Uterus (tissue), 4 donors: ENCODE measurements around the gene ATP9B. TPM values are rescaled to one million over a fixed set of nuclear protein-coding genes. Genes with fewer than 3 reads are reported as not detected.
"Not testable (repeated sequence)": the region's sequence is repeated elsewhere in the genome, so short reads cannot be mapped to it uniquely, and the experiment has no call there.

ENCODE experiments used
- DNase-seq, 2 donors: peaks; one replicate each; pipeline ENCODE4 v3.0.0-alpha.2; 2019 to 2020
- H3K27ac ChIP-seq, 2 donors: fragments of 200-600 bp; sonication (generic); 1 replicate in 1 of 2; 2 replicates in 1 of 2; pipeline ENCODE4 v1.5.1; 2016 to 2018
- H3K27me3 ChIP-seq, 2 donors: fragments of 200-600 bp; sonication (generic); one replicate each; pipeline ENCODE4 v1.5.1; 2018 to 2019; ENCODE audit warnings: control low read depth in 1 of 2
- H3K36me3 ChIP-seq, 2 donors: fragments of 200-600 bp; sonication (generic); one replicate each; pipeline ENCODE4 v1.5.1; 2019; ENCODE audit warnings: control low read depth in 1 of 2
- H3K4me1 ChIP-seq, 2 donors: fragments of 200-600 bp; sonication (generic); one replicate each; pipeline ENCODE4 v1.5.1; 2018 to 2019; ENCODE audit warnings: control low read depth in 1 of 2
- H3K4me3 ChIP-seq, 2 donors: fragments of 200-600 bp; sonication (generic); 1 replicate in 1 of 2; 2 replicates in 1 of 2; pipeline ENCODE4 v1.5.1; 2018 to 2019; ENCODE audit warnings: mild to moderate bottlenecking in 1 of 2
- H3K9me3 ChIP-seq, 2 donors: fragments of 200-600 bp; sonication (generic); one replicate each; pipeline ENCODE4 v1.5.1; 2019; ENCODE audit warnings: control low read depth in 1 of 2
- POLR2A ChIP-seq, 2 donors: fragments of 450-650 bp; IDR thresholded peaks; one replicate each; pipeline ENCODE4 v1.6.1; 2016; ENCODE audit warnings: antibody characterized with exemption in 2 of 2, mild to moderate bottlenecking in 1 of 2, moderate library complexity in 1 of 2
- intact Hi-C: fragments of 100-400 bp; cut with DNase I; formaldehyde crosslinking; loops from one replicate; pipeline ENCODE4 v1.15.1; 2023; ENCODE audit warnings: low total_unique reads
- total RNA-seq, 4 donors: library from RNA; depleted of rRNA in 3 of 4; stranded (reverse); fragments of >200 nt in 3 of 4; gene quantifications; one replicate each; pipeline versions ENCODE4 v1.1.0 to v1.2.4, GENCODE V29; 2014 to 2023
- TF ChIP-seq, protein P1 (sequence below), 4 experiments: fragments of 200-600 bp in 2 of 4; fragments of 450-650 bp in 2 of 4; sonication (generic) in 2 of 4; IDR thresholded peaks; one replicate each; pipeline ENCODE4 v1.5.1; 2016 to 2019; ENCODE audit warnings: antibody characterized with exemption in 4 of 4, mild to moderate bottlenecking in 2 of 4, moderate library complexity in 1 of 4
- donor health status: DM: yes; HTN: yes; CAD: no.

Gene ATP9B
- total RNA-seq, 4 donors from 2014 or later: 18.2 to 111 (median 70.3) TPM

GRCh38 chr18:79070486-79070885 is 1.3 kb downstream of the ATP9B start:
- intact Hi-C loops: no loop called here
- no peak for DNase-seq
- H3K4me1 ChIP-seq: no peaks in the 10 kb centered on the region
- peak overlapping the region in 1 of 2 donors; percentile 100 for H3K4me3 ChIP-seq
- H3K9me3 ChIP-seq: no peaks in the 10 kb centered on the region
- TF ChIP-seq, protein P1, sequence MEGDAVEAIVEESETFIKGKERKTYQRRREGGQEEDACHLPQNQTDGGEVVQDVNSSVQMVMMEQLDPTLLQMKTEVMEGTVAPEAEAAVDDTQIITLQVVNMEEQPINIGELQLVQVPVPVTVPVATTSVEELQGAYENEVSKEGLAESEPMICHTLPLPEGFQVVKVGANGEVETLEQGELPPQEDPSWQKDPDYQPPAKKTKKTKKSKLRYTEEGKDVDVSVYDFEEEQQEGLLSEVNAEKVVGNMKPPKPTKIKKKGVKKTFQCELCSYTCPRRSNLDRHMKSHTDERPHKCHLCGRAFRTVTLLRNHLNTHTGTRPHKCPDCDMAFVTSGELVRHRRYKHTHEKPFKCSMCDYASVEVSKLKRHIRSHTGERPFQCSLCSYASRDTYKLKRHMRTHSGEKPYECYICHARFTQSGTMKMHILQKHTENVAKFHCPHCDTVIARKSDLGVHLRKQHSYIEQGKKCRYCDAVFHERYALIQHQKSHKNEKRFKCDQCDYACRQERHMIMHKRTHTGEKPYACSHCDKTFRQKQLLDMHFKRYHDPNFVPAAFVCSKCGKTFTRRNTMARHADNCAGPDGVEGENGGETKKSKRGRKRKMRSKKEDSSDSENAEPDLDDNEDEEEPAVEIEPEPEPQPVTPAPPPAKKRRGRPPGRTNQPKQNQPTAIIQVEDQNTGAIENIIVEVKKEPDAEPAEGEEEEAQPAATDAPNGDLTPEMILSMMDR (IDR thresholded peaks at IDR 0.05): no peak
- TF ChIP-seq POLR2A (IDR thresholded peaks at IDR 0.05): no peak
- H3K36me3 ChIP-seq: no peaks in the 10 kb centered on the region
- H3K27ac ChIP-seq: no peak overlapping the region
- H3K27me3 ChIP-seq: no peaks in the 10 kb centered on the region

GRCh38 chr18:79071037-79071436 is 1.8 kb downstream of the ATP9B start:
- TF ChIP-seq POLR2A (IDR thresholded peaks at IDR 0.05): no peak
- TF ChIP-seq, protein P1 (IDR thresholded peaks at IDR 0.05): no peak
- Histone ChIP-seq H3K36me3 (no peaks in the 10 kb centered on the region), H3K4me1 (no peaks in the 10 kb centered on the region), H3K27ac (no peak overlapping the region), H3K9me3 (no peaks in the 10 kb centered on the region), H3K4me3 (no peak overlapping the region), H3K27me3 (no peaks in the 10 kb centered on the region)
- intact Hi-C loops: no loop called here
- DNase-seq: no peak

DNA sequence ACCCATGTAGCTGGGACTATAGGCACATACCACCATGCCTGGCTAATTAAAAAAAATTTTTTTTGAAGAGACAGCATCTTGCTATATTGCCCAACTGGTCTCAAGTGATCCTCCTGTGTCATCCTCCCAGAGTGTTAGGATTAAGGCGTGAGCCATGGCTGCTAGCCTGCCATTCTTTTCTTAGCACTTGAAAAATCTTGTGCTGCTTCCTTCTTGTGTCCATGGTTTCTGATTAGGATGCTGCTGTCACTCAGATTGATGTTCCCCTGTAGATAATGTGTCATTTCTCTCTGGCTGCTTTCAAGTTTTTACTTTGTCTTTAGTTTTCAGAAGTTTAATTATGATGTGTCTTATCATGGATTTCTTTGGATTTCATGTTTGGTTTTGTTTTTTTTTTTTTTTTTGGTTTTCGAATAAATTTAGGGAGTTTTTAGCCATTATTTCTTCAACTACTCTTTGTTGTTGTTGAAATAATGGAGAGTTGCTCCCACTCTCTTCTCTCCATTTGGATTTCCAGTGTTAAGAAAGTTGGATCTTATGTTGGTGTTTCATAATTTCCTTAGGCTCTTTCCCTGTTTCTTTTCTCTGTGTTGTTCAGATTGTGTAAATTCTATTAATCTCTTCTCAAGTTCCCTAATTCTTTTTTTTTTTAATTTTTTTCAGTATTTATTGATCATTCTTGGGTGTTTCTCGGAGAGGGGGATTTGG is 2.5 kb downstream of the ATP9B start:
- no peaks in the 10 kb centered on the region for H3K4me1 ChIP-seq
- no peak overlapping the region for H3K27ac ChIP-seq
- H3K9me3 ChIP-seq: no peaks in the 10 kb centered on the region
- no peaks in the 10 kb centered on the region for H3K36me3 ChIP-seq
- H3K27me3 ChIP-seq: no peaks in the 10 kb centered on the region
- no peak for DNase-seq
- no peak for TF ChIP-seq POLR2A (IDR thresholded peaks at IDR 0.05)
- TF ChIP-seq, protein P1 (IDR thresholded peaks at IDR 0.05): no peak
- no peak overlapping the region for H3K4me3 ChIP-seq
- intact Hi-C loops: no loop called here

GRCh38 chr18:79072655-79073054 is 3.5 kb downstream of the ATP9B start:
- DNase-seq, intact Hi-C loops, H3K4me1 ChIP-seq: not testable (repeated sequence)

DNA sequence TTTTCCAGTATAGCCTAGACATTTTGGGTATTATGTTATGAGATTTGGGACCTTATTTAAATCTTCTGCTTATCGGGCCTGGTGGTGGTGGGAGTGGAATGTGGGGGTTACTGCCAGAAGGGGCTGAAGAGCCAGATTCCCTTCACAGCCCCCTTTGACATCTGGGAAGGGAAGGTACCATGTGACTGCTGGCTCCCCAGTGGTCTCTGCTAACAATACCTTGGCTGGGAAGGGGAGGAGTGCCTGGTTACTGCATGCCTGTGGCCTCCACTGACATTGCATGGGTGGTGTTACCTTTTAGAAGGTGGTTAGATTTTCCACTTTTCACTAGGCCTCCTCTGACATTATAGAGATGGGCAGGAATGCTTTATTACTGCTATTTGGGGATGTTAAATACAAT is 8.0 kb downstream of the ATP9B start:
- TF ChIP-seq POLR2A (IDR thresholded peaks at IDR 0.05): no peak
- TF ChIP-seq, protein P1 (IDR thresholded peaks at IDR 0.05): no peak
- Histone ChIP-seq H3K27ac (no peak overlapping the region), H3K4me1 (no peaks in the 10 kb centered on the region), H3K9me3 (no peaks in the 10 kb centered on the region), H3K36me3 (no peaks in the 10 kb centered on the region), H3K27me3 (no peaks in the 10 kb centered on the region), H3K4me3 (no peak overlapping the region)
- DNase-seq: no peak
- intact Hi-C loops: no loop called here

More at GRCh38 chr18:79072655-79073054, 3.5 kb downstream of the ATP9B start:
- H3K4me3 ChIP-seq, H3K27me3 ChIP-seq, H3K27ac ChIP-seq, H3K9me3 ChIP-seq, H3K36me3 ChIP-seq: not testable (repeated sequence)

DNA sequence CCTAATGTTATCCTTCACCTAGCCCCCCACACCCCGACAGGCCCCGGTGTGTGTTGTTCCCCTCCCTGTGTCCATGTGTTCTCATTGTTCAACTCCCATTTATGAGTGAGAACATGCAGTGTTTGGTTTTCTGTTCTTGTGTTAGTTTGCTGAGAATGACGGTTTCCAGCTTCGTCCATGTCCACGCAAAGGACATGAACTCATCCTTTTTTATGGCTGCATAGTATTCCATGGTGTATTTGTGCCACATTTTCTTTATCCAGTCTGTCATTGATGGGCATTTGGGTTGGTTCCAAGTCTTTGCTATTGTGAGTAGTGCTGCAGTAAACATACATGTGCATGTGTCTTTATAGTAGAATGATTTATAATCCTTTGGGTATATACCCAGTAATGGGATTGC is 9.6 kb downstream of the ATP9B start:
- intact Hi-C loops, H3K4me3 ChIP-seq, H3K27ac ChIP-seq, H3K4me1 ChIP-seq, H3K27me3 ChIP-seq, DNase-seq, H3K9me3 ChIP-seq, H3K36me3 ChIP-seq: not testable (repeated sequence)
